Umbilical cord (tissue), 2 donors: ENCODE data around the gene SOS1. TPM values are rescaled to one million over a fixed set of nuclear protein-coding genes. Genes with fewer than 3 reads are reported as not detected.
A peak's percentile ranks its signal among the peaks of the same experiment; 100 is the strongest.
"Not testable (repeated sequence)": the region's sequence is repeated elsewhere in the genome, so short reads cannot be mapped to it uniquely, and the experiment has no call there.

Source experiments
- DNase-seq: peaks from one replicate; pipeline ENCODE4 v3.0.0-alpha.2; 2015; ENCODE audit warnings: low spot score
- total RNA-seq: library from RNA; depleted of rRNA; stranded (reverse); fragments of >200 nt; gene quantifications from one replicate; pipeline ENCODE4 v1.2.3, GENCODE V29; 2014; ENCODE audit warnings: low replicate concordance; ENCODE audit not compliant: insufficient read depth

The SOS1 gene
- total RNA-seq: 27.9 TPM

DNA sequence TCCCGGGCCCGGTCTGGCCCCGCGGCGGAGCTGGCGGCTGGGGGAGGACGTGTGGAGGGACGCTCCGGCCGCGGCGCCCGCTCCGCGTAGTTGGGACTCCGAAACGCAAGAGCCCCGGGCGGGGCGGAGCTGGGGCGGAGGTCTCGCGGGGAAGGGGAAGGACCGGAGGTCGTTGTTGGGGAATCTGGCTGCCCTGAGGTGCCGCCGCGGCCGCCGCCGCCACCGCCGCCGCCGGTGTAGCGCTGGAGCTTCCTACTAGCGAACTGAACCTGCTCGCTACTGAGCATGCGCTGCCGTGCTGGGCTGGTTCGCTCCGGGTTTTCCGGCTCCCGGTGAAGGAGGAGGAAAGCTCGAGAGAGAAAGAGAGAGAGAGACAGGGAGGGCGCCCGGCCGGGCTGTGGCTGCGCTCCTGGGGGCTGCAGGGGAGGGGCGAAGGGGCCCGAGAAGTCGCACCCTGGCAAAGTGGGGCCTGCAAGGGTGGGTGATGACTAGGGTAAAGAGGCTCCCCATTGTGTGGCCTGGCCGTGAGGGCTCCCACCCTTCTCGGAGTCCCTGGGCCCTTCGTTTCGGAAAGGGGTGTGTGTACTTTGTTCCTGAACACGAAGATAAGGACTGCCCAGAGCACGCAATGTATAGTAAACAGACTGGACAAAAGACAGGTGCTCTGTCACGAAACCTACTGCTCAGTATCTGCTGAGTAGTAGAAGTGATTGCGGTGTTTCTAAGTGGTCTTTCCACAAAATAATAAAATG lies at the start of gene SOS1:
SOS1 (minus strand) TSS at position 281 of the 752 bp plus-strand sequence. CDS start 629 bp downstream, outside the sequence.
- peak; percentile 98 for DNase-seq

DNA sequence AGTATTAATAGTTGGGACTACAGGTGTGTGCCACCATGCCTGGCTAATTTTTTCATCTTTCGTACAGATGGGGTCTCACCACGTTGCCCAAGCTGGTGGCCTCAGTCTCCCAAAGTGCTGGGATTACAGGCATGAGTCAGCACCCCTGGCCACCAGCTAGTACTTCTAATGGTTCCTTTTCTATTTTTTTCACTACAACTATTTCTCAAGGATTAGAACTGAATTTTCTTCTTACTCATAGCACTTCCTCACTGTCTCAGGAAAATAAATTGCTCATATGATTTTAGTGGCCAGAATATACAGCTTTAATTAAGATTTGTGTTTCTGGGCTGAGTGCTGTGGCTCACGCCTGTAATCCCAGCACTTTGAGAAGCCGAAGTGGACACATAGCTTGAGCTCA lies 43.2 kb upstream of the SOS1 start:
- no peak for DNase-seq

DNA sequence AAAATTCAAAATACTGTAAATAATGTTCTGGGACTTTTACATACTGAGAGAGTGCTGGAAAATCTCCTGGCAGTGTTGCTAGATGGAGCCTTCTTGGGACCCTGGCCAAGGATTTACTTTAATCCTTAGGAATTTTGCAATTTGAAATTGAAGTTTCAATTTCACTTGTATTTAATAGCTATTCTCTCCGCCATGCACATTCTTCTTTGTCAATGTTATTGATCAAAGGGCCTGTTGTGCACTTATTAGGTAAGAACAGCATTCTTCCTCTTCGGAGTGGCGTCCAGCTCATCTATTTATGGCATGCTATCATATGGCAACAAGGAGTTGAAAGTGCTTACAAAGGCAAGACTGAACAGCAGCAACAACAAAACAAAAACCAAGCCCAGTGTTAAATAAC lies 40.1 kb upstream of the SOS1 start:
- peak; percentile 71 for DNase-seq

DNA sequence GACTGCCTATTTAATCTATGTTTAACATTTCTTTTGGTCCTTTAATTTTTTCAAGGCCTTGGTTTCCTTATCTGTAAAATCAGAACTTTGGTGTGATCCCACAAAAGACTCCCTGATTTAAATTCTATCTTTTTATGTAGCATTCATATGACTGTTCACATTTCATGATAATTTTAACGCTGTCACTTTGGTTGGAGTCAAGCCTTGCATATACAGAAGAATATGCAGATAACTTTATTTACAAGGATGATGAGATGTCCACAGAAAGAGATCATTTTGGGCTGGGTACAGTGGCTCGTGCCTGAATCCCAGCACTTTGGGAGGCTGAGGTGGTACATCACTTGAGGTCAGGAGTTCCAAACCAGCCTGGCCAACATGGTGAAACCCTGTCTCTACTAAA lies 38.4 kb upstream of the SOS1 start:
- DNase-seq: no peak

DNA sequence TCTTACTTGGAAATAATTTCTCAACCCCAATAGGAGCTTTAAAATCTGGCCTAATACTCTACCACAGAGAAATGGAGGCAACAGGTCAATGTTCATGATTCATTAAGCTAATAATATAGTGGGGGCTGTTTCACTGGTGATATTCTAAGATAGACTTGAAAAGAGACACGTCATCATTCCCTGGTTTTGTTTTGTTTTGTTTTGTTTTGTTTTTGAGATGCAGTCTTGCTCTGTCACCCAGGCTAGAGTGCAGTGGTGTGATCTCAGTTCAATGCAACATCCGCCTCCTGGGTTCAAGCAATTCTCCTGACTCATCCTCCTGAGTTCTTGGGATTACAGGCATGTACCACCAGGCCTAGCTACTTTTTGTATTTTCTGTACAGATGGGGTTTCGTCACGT lies 37.5 kb upstream of the SOS1 start:
- no peak for DNase-seq

DNA sequence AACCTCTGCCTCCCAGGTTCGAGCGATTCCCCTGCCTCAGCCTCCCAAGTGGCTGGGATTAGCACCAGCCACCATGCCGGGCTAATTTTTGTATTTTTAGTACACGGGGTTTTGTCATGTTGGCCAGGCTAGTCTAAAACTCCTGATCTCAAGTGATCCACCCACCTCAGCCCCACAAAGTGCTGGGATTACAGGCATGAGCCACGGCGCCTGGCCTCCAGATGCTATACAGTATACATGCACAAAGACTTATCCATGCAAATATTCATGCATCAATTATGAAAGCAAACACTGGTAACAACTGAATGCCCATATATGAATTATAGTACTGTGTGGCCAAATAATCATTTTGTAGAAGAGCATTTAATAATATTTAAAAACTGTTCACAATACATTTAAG lies 36.0 kb upstream of the SOS1 start:
- peak; percentile 76 for DNase-seq

DNA sequence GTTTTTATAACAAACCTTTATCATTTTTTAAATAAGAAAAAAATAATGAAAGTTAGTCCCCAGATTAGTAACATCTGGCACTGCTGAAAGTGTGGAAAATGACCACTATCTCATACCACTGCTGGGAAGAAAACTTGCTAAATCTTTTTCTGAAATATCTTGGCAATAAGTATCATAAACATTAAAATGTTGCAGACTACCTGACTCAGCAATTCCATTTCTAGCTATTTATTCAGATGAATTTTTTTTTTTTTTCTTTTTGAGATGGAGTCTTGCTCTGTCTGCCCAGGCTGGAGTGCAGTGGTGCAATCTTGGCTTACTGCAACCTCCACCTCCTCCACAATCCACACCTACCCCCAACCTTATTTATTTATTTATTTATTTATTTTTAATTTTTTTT lies 35.3 kb upstream of the SOS1 start:
- peak; percentile 81 for DNase-seq

DNA sequence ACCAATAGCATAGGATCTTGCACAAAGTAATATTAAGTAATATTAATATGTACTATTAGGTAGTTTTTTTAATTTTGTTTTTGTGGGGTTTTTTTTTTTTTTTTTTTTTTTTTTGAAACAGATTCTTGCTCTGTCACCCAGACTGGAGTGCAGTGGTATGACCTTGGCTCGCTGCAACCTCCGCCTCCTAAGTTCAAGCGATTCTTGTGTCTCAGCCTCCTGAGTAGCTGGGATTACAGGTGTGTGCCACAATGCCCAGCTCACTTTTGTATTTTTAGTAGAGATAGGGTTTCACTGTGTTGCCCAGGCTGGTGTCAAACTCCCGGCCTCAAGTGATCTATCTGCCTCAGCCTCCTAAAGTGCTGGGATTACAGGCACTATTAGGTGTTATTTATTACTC lies 34.7 kb upstream of the SOS1 start:
- DNase-seq: not testable (repeated sequence)

DNA sequence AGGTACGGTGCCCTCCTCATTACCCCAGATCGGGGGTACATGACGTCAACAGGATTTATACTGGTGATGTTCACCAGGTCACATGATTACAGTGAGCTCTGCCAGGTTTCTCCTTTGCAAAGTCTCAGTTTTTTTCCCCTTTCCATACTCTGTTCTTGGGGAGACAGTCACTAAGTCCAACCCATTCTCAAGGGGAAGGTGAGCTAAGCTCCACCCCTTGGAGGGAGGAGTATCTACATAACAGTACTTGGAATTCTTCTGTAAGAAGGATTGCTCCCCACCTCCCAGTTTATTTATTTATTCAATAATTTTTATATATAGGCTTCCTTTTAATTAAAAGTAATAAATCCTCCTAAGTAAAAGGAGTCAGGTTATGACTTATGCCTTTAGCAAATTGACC lies 34.1 kb upstream of the SOS1 start:
- DNase-seq: no peak

DNA sequence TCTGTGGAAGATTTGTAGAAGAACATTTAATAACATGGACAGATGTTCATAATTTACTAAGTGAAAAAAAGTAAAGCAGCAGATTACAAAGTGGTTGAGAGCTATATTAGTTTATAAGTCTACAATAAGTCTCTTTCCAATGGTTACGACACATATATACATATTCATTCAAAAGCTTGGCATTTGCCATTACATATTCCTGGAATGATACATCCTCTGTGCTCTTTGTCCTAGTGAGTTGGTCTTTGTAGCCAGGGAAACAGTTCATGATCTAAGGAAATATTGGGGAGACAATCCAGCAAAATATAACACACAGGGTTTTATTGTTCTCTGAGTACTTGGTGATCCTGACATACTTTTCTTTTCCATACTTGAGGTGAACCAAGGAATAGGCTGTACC lies 32.5 kb upstream of the SOS1 start:
- DNase-seq: no peak

DNA sequence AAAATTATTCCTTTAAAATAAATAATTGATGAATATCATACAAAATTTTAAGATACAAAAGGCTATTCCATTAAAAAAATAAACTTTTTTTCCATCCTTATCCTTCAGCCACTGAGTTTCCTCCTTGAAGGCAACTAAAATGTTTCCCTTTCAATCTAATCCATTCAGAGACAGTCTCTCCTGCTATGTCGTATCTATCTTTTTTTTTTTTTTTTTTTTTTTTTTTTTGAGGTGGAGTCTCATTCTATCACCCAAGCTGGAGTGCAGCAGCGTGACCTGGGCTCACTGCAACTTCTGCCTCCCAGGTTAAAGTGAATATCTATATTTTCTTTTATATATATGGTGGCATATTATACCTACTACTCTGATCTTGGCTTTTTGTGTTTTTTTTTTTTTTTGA lies 31.7 kb upstream of the SOS1 start:
- DNase-seq: no peak

DNA sequence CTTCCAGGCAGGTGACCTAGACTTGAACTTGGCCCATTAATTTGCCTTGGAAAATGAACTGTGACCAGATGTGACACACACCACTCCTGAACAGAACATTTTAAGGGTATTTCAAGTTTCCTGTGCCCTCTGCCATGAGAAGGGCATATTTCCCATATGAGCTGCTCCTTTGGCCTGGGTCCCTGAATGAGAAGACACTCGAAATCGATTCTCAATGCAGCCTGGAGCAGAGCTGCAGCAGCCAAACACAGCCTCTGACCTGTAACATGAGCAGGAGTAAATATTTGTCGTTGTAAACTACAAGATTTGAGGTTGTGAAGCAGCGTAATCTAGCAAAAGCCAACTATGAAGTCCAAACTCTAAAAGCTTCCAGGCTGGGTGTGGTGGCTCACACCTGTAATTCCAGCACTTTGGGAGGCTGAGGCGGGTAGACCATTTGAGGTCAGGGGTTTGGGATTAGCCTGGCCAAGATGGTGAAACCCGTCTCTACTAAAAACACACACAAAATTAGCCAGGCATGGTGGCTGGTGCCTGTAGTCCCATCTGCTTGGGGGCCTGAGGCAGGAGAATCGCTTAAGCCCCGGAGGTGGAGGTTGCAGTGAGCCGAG lies 30.1 kb upstream of the SOS1 start:
- DNase-seq: no peak

DNA sequence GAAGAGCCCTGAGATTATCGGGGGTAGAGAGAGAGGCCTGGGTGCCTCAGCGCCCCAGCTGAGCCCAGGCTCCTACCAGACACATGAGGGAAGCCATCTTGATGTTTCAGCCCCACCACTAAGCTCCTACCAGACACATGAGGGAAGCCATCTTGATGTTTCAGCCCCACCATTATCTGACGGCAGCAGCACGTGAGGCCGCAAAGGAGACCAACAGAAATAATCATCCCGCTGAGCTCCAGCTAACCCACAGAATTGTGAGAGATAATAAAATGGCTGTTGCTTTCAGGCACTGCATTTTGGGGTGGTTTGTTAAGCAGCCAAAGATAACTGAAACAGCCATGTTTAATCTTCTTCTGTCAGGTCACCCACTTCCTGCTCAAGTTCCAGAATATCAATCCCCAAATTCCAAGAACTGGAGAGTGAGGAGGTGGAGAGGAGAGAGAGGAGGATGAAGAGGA lies 29.3 kb upstream of the SOS1 start:
- DNase-seq: no peak

DNA sequence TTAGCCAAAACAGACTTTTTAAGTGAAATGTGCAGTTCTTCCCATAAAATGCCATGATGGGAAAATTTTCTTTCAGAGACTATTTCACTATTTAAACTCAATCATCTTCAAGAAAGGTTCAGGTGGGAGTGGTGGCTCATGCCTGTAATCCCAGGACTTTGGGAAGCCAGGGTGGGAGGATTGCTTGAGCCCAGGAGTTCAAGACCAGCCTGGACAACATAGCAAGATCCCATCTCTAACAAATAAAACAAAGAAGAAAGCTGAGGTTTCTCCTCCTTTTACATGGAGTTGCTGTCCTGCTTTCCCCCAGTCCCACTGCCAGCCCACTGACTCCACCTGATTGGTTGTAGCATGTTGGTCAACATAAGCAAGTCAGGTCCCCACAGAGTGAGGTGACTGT lies 25.8 kb upstream of the SOS1 start:
- no peak for DNase-seq

DNA sequence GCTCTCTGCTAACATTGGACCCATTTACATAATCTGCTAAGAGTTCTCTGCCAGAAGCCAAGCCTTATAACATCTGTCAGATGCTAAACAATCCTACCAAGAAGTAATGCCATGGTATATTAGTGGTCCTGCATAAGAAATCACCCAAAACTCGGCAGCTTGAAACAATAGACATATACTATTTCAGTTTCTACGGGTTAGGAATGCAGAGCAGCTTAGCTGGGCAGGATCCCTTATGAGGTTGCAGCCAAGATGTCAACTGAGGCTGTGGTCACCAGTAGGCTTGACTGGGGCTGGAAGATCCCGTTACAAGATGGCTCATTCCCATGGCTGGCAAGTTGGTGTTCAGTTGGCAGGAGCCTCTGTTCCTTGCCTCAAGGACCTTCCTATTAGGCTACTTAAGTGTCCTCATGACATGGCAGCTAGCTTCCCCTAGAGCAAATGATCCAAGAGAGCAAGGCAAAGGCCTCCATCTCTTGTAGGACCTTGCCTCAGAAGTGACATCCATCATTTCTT lies 25.1 kb upstream of the SOS1 start:
- DNase-seq: no peak

DNA sequence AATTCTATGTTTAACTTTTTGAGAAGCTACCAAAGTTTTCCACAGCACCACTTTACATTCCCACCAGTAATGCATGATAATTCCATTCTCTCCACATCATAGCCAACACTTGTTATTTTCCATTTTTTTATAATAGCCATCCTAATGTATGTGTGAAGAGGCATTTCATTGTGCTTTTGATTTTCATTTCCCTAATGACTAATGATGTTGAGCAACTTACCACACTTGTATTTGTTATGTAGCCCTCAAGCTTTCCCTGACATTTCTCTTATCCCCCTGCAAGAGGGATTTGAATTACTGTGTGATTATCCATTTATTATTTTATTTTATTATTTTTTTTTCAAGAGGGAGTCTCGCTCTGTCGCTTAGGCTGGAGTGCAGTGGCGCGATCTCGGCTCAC lies 23.6 kb upstream of the SOS1 start:
- no peak for DNase-seq

DNA sequence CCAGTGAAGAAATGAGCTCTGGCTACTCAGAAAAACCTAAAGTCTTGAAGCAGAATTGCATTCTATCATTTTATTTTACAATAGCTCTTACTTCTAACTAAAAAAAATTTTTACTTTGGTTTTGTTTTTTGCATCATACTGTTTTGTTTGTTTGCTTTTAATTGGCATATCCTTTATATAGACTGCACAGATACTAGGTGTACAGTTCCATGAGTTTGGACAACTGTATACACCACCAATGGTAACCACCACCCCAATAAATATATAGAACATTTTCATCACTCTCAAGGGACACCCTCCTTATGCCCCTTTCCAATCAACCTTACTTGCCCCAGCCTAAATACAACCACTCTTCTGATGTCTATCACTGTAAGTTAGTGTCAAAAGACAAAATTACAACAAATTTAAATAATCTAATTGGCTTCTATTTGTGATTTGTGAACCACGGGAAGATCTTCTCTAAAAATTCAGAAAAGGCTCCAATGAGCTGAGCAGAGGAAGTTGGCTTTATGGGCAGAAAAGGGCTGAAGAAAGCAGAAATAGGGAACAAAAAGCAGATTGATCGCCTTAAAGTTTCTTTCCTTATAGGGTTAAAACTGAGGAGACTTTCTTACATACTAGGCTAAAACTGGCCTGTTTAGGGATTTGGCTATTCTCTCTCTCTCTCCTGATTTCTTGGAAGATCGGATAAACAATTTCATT lies 22.2 kb upstream of the SOS1 start:
- no peak for DNase-seq

DNA sequence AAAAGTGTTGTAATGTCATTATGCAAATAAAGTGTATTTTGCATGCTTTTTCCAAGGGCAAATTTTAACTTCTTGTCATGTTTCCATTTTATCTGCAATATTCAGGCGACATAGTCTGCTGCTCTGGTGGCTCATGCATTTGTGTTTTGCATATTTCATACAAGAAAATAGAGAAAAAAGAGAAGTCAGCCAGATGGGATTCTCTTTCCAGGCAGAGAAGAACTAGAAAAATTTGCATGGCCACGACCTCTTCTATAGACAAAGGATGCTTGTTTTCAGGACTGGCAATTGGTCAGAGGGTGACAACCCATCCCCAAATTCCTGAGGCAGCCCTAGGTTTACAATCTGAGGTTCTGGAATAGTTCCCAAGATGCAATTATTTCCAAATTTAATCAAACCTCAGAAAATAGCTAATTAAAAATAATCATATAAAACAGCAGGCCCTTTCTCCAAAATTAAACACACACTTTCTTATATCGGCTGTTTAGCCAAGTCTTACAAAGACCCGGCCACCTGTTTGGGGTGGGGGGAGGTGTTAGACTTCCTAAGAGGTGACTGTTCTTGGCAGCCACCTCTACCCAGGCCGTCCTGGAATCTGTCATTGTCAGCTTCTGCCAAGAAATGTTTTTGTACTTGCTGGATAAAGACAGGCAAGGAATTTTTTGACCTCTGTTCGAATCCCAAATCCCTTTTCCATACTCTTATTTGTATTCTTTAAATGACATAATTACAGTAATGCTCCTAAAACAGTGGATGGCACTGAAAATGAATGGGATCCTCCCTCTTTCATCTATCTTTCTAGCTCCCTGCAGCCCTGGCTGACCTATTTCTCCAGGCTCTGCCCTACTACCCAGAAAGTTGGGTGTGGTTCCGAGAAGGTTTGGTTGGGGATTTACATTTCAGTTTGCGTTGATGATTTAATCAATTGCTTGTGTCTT lies 20.8 kb upstream of the SOS1 start:
- DNase-seq: no peak

DNA sequence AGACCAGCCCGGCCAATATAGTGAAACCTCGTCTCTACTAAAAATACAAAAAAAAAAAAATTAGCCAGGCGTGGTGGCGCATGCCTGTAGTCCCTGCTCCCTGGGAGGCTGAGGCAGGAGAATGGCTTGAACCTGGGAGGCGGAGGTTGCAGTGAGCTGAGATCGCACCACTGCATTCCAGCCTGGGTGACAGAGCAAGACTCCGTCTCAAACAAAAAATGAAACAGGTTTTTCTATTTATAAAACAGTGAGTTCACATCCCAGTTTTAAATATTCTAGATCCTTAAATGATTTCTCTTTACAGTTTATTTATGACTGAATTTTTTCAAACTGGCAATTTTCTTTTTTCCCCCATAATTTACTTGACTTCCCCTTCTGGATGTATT lies 20.1 kb upstream of the SOS1 start:
- DNase-seq: not testable (repeated sequence)

DNA sequence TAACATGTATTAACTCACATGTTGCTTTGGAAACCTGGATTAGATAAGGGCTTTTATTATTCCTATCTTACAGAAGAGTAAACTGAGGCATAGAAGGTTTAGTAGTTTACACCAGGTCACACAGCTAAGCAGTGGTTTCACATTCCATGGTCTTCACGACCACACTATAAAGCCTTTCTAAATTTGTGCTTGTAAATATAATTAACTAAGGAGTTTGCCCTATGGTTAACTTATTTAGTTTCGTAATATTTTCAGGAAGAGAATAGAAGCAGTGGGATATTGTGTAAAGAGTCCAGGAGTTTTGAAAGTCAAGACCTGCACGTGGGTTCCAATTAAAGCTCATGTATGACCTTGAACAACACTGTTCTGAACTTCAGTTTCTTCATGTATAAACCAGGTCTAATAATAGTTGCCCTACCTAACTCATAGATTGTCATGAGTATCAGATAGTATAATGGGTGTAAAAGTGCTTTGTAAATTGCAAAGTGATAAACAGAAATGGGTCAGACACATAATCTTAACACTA lies 19.5 kb upstream of the SOS1 start:
- DNase-seq: no peak
